PFSK-1 (cell line): ENCODE measurements around the gene SLC10A4.

ENCODE experiments used
- FOXP2 ChIP-seq: optimal IDR thresholded peaks from 2 replicates; pipeline ENCODE3; 2011; ENCODE audit warnings: borderline replicate concordance, control low read depth, inconsistent platforms; ENCODE audit not compliant: insufficient read depth; ENCODE audit errors: extremely low read length, extremely low read depth
- POLR2AphosphoS5 ChIP-seq: IDR thresholded peaks from 2 replicates; pipeline ENCODE4 v1.6.1; 2012; ENCODE audit warnings: low read depth, mild to moderate bottlenecking, control low read depth, low read length, moderate library complexity
- SIN3A ChIP-seq: IDR thresholded peaks from 2 replicates; pipeline ENCODE4 v1.6.1; 2012; ENCODE audit warnings: mild to moderate bottlenecking, low read length, moderate library complexity, borderline replicate concordance; ENCODE audit not compliant: insufficient read depth
- TAF1 ChIP-seq: IDR thresholded peaks from 2 replicates; pipeline ENCODE4 v1.6.1; 2012; ENCODE audit warnings: low read length, control low read depth, borderline replicate concordance; ENCODE audit not compliant: insufficient read depth

GRCh38 chr4:48472794-48473193, 10.3 kb upstream of the SLC10A4 start:
- no peak for TF ChIP-seq SIN3A
- TF ChIP-seq TAF1 = no peak
- TF ChIP-seq POLR2AphosphoS5 = no peak
- TF ChIP-seq FOXP2 = no peak
